Skeletal muscle tissue (tissue), 4 donors: ENCODE measurements around the gene PPM1A. TPM values are rescaled to one million over a fixed set of nuclear protein-coding genes. Genes with fewer than 3 reads are reported as not detected.

ENCODE experiments used
- H3K27ac ChIP-seq: one replicate; pipeline ENCODE4 v1.7.0; 2013; ENCODE audit warnings: mild to moderate bottlenecking, low read depth, low read length, inconsistent platforms
- H3K27me3 ChIP-seq, 3 donors: one replicate each; pipeline ENCODE4 v1.7.0; 2013; ENCODE audit warnings: low read length in 3 of 3; ENCODE audit not compliant: control insufficient read depth in 3 of 3, insufficient read depth in 3 of 3
- H3K36me3 ChIP-seq, 3 donors: one replicate each; pipeline ENCODE4 v1.7.0; 2013; ENCODE audit warnings: low read length in 3 of 3; ENCODE audit not compliant: control insufficient read depth in 3 of 3, insufficient read depth in 3 of 3
- H3K4me1 ChIP-seq, 3 donors: one replicate each; pipeline ENCODE4 v1.7.0; 2013; ENCODE audit warnings: low read length in 3 of 3, mild to moderate bottlenecking in 3 of 3; ENCODE audit not compliant: control insufficient read depth in 3 of 3, insufficient read depth in 3 of 3
- H3K4me3 ChIP-seq, 3 donors: one replicate each; pipeline ENCODE4 v1.7.0; 2013; ENCODE audit warnings: low read length in 3 of 3
- H3K9ac ChIP-seq, 3 donors: one replicate each; pipeline ENCODE4 v1.7.0; 2013; ENCODE audit warnings: low read length in 3 of 3, mild to moderate bottlenecking in 3 of 3, moderate library complexity in 2 of 3, low read depth in 1 of 3
- H3K9me3 ChIP-seq, 3 donors: one replicate each; pipeline ENCODE4 v1.7.0; 2013; ENCODE audit warnings: low read length in 3 of 3; ENCODE audit not compliant: control insufficient read depth in 3 of 3
- total RNA-seq: library from RNA; depleted of rRNA; stranded (reverse); fragments of >200 nt; gene quantifications from one replicate; pipeline ENCODE4 v1.2.3, GENCODE V29; 2014
- donor health status: Osteomylitis.

PPM1A gene
- total RNA-seq, 1 donor from 2014 or later, result 36.0 TPM

DNA sequence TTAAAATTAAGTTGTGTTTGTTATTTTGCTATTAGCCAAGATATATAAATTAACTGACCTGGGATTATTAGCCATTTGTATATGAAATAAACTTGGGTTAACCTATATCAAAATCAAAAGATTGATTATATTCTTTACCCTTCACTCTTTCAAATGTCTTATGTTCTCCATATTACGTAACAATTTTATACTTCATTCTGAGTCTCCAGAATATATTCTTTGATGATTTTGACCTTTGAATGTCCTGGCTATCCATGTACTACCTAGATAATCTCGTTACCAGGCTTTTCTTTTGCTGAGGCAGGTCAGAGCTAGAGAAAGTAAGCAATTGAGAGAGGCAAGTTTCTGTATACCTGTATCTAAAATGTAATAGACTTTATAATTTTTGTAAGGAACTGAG is 3.6 kb downstream of the PPM1A start:
- H3K9me3 ChIP-seq, result no peaks in the 10 kb centered on the region
- peak overlapping the region; percentile 45 for H3K27ac ChIP-seq
- H3K9ac ChIP-seq, result peak overlapping the region in 1 of 3 donors; percentile 23
- peaks cover 23 to 48% (median 30%) of the 10 kb centered on the region in 3 donors for H3K4me1 ChIP-seq
- no peaks in the 10 kb centered on the region for H3K27me3 ChIP-seq
- no peaks in the 10 kb centered on the region for H3K36me3 ChIP-seq
- H3K4me3 ChIP-seq, result no peak overlapping the region

- H3K27ac ChIP-seq, result no peak overlapping the region
- no peaks in the 10 kb centered on the region for H3K36me3 ChIP-seq
- no peaks in the 10 kb centered on the region for H3K27me3 ChIP-seq
- H3K4me1 ChIP-seq, result peaks cover 15 to 44% (median 24%) of the 10 kb centered on the region in 3 donors
- no peak overlapping the region for H3K9ac ChIP-seq
- no peak overlapping the region for H3K4me3 ChIP-seq
- no peaks in the 10 kb centered on the region for H3K9me3 ChIP-seq
These were observed 4.6 kb downstream of the PPM1A start for GRCh38 chr14:60253649-60254048.

DNA sequence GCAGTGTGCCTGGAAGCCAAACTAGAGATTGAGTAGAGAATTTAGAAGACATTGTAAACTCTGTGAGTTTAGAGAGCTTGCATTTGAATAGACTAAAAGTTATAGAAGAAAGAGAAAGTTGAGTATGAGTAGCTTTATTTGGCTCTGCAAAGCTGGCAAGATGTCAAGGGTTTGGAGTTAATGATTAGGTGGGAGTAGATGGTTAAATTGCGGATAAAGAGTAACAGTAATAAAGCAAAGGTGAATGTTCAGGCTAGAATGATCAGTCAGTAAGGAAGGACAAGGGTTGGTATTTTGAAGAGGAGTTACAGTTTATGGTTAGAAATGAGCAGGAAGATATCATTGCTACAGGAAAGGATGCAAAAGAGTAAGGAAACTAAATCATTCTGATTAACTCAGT is 5.2 kb downstream of the PPM1A start:
- Histone ChIP-seq H3K4me3 (no peak overlapping the region), H3K9me3 (no peaks in the 10 kb centered on the region), H3K36me3 (no peaks in the 10 kb centered on the region), H3K9ac (no peak overlapping the region), H3K27ac (no peak overlapping the region), H3K4me1 (peaks cover 14 to 44% (median 24%) of the 10 kb centered on the region in 3 donors), H3K27me3 (no peaks in the 10 kb centered on the region)

DNA sequence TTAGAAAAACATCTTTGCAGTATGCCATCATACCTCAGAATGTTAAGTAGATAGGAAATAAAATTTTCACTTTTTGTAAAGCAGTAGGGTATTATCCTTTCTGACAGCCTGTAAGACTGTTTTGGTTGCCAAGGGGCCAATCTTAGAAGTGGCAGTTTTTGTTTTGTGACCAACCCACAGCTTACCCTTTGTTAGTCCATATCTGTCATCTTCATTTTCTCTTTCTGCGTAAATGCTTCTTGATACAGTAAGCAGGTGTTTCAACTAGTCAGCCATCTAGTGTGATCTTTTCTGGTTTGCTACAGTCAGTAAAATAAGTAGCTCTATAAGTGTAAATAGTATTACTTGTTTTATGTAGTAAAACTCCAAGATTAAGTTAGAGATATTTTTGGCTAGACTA is 8.8 kb downstream of the PPM1A start:
- Histone ChIP-seq H3K9ac (no peak overlapping the region), H3K27me3 (no peaks in the 10 kb centered on the region), H3K36me3 (no peaks in the 10 kb centered on the region), H3K27ac (no peak overlapping the region), H3K4me1 (peaks cover 12 to 22% (median 14%) of the 10 kb centered on the region in 3 donors), H3K4me3 (no peak overlapping the region), H3K9me3 (no peaks in the 10 kb centered on the region)

DNA sequence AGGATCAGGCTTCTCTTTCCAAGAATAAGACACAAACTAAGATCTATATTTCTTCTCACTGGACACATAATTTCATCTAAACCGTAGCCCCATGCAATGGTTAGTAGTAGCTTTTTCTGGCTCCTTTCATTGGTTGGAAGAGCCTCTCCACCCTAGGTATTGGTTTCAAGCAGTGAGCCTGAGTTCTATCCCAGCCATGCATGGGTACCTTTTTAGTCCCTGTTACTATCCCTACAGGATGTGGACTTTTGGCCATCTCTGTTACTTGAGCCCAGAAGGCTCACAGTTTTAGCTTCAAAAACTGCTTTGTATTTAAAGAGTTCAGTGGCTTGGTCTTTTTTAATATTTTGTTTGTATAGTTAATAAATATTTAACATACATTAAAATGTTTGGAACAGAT is 16.1 kb downstream of the PPM1A start:
- Histone ChIP-seq H3K9ac (no peak overlapping the region), H3K4me1 (peaks cover 0 to 7% (median 0%) of the 10 kb centered on the region in 3 donors), H3K27me3 (no peaks in the 10 kb centered on the region), H3K9me3 (no peaks in the 10 kb centered on the region), H3K27ac (no peak overlapping the region), H3K36me3 (no peaks in the 10 kb centered on the region), H3K4me3 (no peak overlapping the region)

DNA sequence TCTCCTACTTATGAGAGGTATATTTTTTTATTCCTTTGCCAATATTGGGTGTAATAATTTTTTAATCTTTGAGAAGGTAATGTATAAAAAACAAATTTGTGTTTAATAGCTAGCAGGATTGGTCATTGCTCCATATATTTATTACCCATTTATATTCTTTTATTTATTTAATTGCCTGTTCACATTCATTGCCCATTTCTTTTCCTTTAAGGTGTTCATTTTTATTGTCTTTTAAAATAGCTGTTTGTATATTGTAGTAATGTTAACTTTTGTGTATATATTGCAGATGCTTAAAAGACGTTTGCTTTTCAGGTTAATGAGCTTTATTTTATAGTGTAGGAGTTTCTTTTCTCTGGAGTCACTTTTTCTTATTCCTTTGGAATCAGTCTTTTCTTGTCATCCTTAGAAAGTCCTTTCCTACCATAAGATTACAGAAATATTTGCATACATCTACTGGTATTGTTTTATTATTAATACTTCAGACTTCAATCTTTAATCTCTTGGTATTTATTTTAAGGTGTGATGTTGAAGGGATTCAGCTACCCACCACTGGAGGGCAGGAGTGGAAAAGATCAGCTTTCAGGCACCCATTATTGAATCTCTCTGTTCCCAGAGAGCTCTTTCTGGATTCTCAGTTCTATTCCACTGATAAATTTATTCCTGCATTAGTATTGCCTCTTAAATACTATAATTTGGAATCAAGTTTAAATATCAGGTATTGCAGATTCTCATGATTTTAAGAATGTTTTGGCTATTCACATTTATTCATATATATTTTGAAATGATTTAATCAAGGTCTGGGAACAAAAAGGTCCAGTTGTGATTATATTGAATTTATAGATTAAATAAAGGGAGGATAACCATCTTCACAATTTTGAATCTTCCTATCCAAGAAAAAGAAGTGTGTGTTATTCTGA is 17.3 kb downstream of the PPM1A start:
- H3K4me3 ChIP-seq, result no peak overlapping the region
- no peak overlapping the region for H3K27ac ChIP-seq
- peaks cover 0 to 6% (median 5%) of the 10 kb centered on the region in 3 donors for H3K4me1 ChIP-seq
- no peaks in the 10 kb centered on the region for H3K36me3 ChIP-seq
- no peaks in the 10 kb centered on the region for H3K27me3 ChIP-seq
- no peaks in the 10 kb centered on the region for H3K9me3 ChIP-seq
- H3K9ac ChIP-seq, result no peak overlapping the region

DNA sequence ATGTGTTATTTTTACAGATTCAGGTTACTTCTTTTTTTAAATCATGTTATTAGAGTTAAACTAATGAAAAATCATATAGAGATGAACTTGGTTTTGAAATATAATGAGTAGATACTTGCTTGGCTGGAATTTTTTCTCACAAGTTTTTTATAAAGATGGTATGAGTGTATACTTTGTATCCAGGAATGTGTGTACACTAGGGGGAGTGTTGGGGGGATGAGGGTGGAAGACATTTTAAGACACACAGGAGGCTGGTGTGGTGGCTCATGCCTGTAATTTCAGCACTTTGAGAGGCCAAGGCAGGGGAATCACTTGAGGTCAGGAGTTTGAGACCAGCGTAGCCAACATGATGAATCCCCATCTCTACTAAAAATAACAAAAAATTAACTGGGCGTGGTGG is 23.2 kb downstream of the PPM1A start:
- peaks cover 14 to 21% (median 18%) of the 10 kb centered on the region in 3 donors for H3K4me1 ChIP-seq
- H3K27ac ChIP-seq, result no peak overlapping the region
- no peaks in the 10 kb centered on the region for H3K9me3 ChIP-seq
- H3K4me3 ChIP-seq, result no peak overlapping the region
- no peaks in the 10 kb centered on the region for H3K36me3 ChIP-seq
- H3K27me3 ChIP-seq, result no peaks in the 10 kb centered on the region
- H3K9ac ChIP-seq, result no peak overlapping the region

GRCh38 chr14:60273956-60274355 is 24.9 kb downstream of the PPM1A start:
- Histone ChIP-seq H3K27me3 (no peaks in the 10 kb centered on the region), H3K9me3 (no peaks in the 10 kb centered on the region), H3K36me3 (no peaks in the 10 kb centered on the region), H3K4me3 (peak overlapping the region in 1 of 3 donors; percentile 7), H3K27ac (no peak overlapping the region), H3K9ac (no peak overlapping the region), H3K4me1 (peaks cover 14 to 23% (median 20%) of the 10 kb centered on the region in 3 donors)

GRCh38 chr14:60274448-60274847 is 25.4 kb downstream of the PPM1A start:
- Histone ChIP-seq H3K9me3 (no peaks in the 10 kb centered on the region), H3K27me3 (no peaks in the 10 kb centered on the region), H3K9ac (no peak overlapping the region), H3K4me3 (no peak overlapping the region), H3K36me3 (no peaks in the 10 kb centered on the region), H3K4me1 (peaks cover 14 to 24% (median 20%) of the 10 kb centered on the region in 3 donors), H3K27ac (no peak overlapping the region)

DNA sequence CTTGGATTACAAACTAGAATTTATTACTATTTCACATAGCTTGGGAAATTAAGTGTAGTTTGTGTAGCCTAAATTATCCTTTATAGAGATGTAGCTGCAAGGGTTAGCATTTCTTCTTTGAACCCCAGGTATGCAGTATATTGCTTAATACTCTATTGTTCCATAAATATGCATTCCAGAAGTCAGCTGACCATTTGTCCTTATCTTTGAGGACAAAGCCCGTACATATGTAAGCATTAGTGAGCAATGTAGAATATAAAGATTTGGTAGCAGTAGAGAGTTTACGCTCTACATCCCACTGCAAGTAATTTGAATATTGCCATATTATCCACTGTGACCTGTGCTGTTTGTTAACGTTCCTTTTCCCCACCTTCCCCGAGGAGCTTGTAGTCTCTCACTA is 26.9 kb downstream of the PPM1A start:
- Histone ChIP-seq H3K36me3 (no peaks in the 10 kb centered on the region), H3K9ac (no peak overlapping the region), H3K4me1 (peaks cover 14 to 23% (median 18%) of the 10 kb centered on the region in 3 donors), H3K27me3 (no peaks in the 10 kb centered on the region), H3K27ac (no peak overlapping the region), H3K4me3 (no peak overlapping the region), H3K9me3 (no peaks in the 10 kb centered on the region)
